HG03457 (cell line): ENCODE data around the gene PCDH15.

Experiments
- ATAC-seq: cut with Tn5 transposase; IDR thresholded peaks from one replicate; pipeline ENCODE4 v1.9.1; 2021; ENCODE audit warnings: moderate number of reproducible peaks; ENCODE audit not compliant: unreplicated experiment

Gene PCDH15

GRCh38 chr10:54139819-54140428, 661.1 kb downstream of the PCDH15 start:
- ATAC-seq: no peak

GRCh38 chr10:54137396-54137795, 663.6 kb downstream of the PCDH15 start:
- no peak for ATAC-seq

- ATAC-seq: no peak
Measured at GRCh38 chr10:54133203-54133602, 667.8 kb downstream of the PCDH15 start.

GRCh38 chr10:54131833-54132232, 669.2 kb downstream of the PCDH15 start:
- ATAC-seq: no peak

- ATAC-seq: no peak
Measured at GRCh38 chr10:54130394-54130793, 670.6 kb downstream of the PCDH15 start.

- no peak for ATAC-seq
Measured at GRCh38 chr10:54125098-54125747, 675.8 kb downstream of the PCDH15 start.

GRCh38 chr10:54124209-54124885, 676.7 kb downstream of the PCDH15 start:
- ATAC-seq: no peak

GRCh38 chr10:54120806-54121205, 680.2 kb downstream of the PCDH15 start:
- no peak for ATAC-seq

GRCh38 chr10:54108961-54109360, 692.1 kb downstream of the PCDH15 start:
- no peak for ATAC-seq

GRCh38 chr10:54096892-54097291, 704.1 kb downstream of the PCDH15 start:
- no peak for ATAC-seq

- no peak for ATAC-seq
Measured at GRCh38 chr10:54094321-54094720, 706.7 kb downstream of the PCDH15 start.

GRCh38 chr10:54091237-54091636, 709.8 kb downstream of the PCDH15 start:
- ATAC-seq: no peak

GRCh38 chr10:54081950-54082349, 719.1 kb downstream of the PCDH15 start:
- no peak for ATAC-seq

- no peak for ATAC-seq
Measured at GRCh38 chr10:54067361-54067760, 733.7 kb downstream of the PCDH15 start.

- no peak for ATAC-seq
Measured at GRCh38 chr10:54066646-54067045, 734.4 kb downstream of the PCDH15 start.

GRCh38 chr10:54065106-54065505, 735.9 kb downstream of the PCDH15 start:
- ATAC-seq: no peak

- ATAC-seq: no peak
Measured at GRCh38 chr10:54064215-54064614, 736.8 kb downstream of the PCDH15 start.

- no peak for ATAC-seq
Measured at GRCh38 chr10:54063514-54063913, 737.5 kb downstream of the PCDH15 start.

- no peak for ATAC-seq
Measured at GRCh38 chr10:54060572-54060971, 740.5 kb downstream of the PCDH15 start.

GRCh38 chr10:54057357-54057756, 743.7 kb downstream of the PCDH15 start:
- no peak for ATAC-seq

GRCh38 chr10:54026340-54026739, 774.7 kb downstream of the PCDH15 start:
- ATAC-seq: no peak

- no peak for ATAC-seq
Measured at GRCh38 chr10:54011117-54011516, 789.9 kb downstream of the PCDH15 start.
